ES-I3 (cell line): ENCODE data around the gene CFD.

ENCODE experiments used
- H3K36me3 ChIP-seq: 2 replicates; pipeline ENCODE4 v1.6.1; 2013; ENCODE audit warnings: mild to moderate bottlenecking, low read length, control low read depth, moderate library complexity; ENCODE audit not compliant: insufficient read depth
- H3K4me1 ChIP-seq: 2 replicates; pipeline ENCODE4 v1.6.1; 2013; ENCODE audit warnings: mild to moderate bottlenecking, control low read depth, low read length; ENCODE audit not compliant: insufficient read depth
- H3K9ac ChIP-seq: 2 replicates; pipeline ENCODE4 v1.6.1; 2013; ENCODE audit warnings: low read depth, mild to moderate bottlenecking, low read length, moderate library complexity
- H3K9me3 ChIP-seq: 2 replicates; pipeline ENCODE4 v1.6.1; 2013; ENCODE audit warnings: mild to moderate bottlenecking, low read length, moderate library complexity; ENCODE audit not compliant: control insufficient read depth, insufficient read depth

The CFD gene

DNA sequence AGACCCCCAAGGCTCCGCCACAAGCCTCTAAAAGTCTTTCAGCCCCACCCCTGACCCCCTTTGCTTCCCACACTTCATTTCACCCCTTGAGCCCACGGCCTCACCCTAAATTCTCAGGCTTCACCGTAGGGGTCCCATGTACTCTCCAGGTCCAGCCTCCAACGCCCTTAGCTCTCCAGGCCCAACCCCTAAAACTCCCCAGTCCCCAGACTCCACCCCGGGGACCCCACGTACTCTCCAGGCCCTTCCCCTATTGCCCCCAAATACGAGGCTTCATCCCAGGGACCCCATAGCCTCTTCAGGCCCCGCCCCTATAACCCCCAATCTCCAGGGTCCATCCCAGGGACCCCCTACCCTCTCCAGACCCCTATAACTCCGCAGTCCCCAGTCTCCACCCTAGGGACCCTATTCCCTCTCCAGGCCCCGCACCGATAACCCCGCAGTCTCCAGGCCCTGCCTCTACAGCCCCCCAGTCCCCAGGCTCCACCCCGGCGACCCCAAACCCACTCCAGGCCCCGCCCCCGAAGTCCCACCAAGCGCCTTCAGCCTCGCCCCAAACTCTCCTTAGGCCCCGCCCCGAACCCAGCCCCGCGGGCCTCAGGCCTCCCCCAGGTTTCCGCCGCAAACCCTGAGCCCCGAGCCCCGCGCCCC lies 32.9 kb downstream of the CFD start:
- Histone ChIP-seq H3K9me3 (no peaks in the 10 kb centered on the region), H3K4me1 (no peaks in the 10 kb centered on the region), H3K9ac (peak overlapping the region; percentile 66)

GRCh38 chr19:892894-893689 lies 33.6 kb downstream of the CFD start, which contains the start of the genes MED16 and RNU6-9:
Gene MED16 (minus strand): TSS chr19:893187. CDS start chr19:891131, 2,056 bp downstream.
Gene RNU6-9 (plus strand): TSS chr19:893484.
- Histone ChIP-seq H3K4me1 (no peaks in the 10 kb centered on the region), H3K9me3 (no peaks in the 10 kb centered on the region), H3K9ac (peak within 1 kb of the TSS; percentile 84), H3K36me3 (no peaks in the 10 kb centered on the region)

More for the DNA sequence above, 32.9 kb downstream of the CFD start:
- no peaks in the 10 kb centered on the region for H3K36me3 ChIP-seq

DNA sequence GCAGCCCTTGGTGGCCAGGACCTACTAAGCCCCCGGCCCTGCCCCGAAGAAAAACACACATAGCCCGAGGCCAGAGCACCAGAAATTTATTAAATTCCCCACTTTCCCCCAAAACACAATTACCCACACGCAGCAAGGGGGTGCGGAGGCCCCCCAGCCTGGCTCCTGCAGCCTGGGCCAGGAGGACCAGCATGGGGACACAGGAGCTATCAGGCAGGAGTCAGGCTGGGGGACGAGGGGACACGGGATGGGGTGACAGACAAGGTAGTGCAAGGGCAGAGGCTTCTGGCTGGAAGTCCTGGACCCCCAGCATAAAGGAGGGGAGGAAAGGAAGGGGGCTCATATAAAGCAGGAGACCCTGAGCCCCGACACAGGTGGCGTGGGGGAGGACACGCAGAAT lies 37.0 kb downstream of the CFD start:
- H3K9ac ChIP-seq, result no peak overlapping the region
- no peaks in the 10 kb centered on the region for H3K36me3 ChIP-seq
- H3K9me3 ChIP-seq, result no peaks in the 10 kb centered on the region
- no peaks in the 10 kb centered on the region; the same call in 1 of the 2 replicates for H3K4me1 ChIP-seq

DNA sequence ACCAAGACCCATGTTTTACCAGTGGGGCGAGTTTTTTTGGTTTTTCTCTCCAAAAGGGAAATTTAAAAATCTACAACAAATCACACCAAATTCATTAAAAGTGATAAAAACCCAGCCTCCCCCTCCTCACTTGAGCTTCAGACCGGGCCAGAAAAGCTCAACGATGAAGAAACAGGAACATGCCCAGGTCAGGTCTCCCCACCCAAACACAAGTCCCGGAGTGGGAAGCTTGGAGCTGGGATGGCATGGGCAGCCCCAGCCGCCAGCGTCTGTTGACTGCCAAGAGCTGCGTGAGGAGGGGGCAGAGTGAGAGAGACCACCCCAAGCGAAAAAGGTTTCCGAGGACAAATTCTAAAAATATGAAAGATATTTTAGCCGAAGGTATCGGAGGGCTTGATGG lies 37.5 kb downstream of the CFD start:
- Histone ChIP-seq H3K4me1 (no peaks in the 10 kb centered on the region; the same call in 1 of the 2 replicates), H3K9me3 (no peaks in the 10 kb centered on the region), H3K9ac (no peak overlapping the region), H3K36me3 (no peaks in the 10 kb centered on the region)

- Histone ChIP-seq H3K4me1 (no peaks in the 10 kb centered on the region; the same call in 1 of the 2 replicates), H3K36me3 (no peaks in the 10 kb centered on the region), H3K9ac (no peak overlapping the region), H3K9me3 (no peaks in the 10 kb centered on the region)
These were observed 38.1 kb downstream of the CFD start for GRCh38 chr19:897442-898039.

DNA sequence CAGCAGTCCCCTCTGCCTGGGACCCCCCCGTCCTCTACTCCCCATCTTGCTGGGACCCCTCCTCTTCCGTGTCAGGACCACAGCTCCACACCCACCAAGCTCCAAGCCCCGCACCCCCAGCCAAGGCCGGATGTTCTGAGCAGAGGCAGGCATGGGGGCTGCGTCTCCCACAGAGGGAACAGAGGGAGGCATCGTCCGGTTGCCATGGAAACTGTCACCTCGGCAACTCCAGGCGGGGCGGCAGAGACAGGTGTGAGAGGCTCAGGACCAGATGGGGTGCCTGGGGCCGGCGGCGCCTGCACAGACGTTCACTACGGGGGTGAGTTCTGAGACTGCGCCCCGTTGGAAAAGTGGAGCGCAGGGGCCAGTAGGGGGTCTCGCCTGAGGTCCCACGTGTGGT lies 39.2 kb downstream of the CFD start:
- no peak overlapping the region for H3K9ac ChIP-seq
- no peaks in the 10 kb centered on the region for H3K36me3 ChIP-seq
- no peaks in the 10 kb centered on the region; the same call in 1 of the 2 replicates for H3K4me1 ChIP-seq

DNA sequence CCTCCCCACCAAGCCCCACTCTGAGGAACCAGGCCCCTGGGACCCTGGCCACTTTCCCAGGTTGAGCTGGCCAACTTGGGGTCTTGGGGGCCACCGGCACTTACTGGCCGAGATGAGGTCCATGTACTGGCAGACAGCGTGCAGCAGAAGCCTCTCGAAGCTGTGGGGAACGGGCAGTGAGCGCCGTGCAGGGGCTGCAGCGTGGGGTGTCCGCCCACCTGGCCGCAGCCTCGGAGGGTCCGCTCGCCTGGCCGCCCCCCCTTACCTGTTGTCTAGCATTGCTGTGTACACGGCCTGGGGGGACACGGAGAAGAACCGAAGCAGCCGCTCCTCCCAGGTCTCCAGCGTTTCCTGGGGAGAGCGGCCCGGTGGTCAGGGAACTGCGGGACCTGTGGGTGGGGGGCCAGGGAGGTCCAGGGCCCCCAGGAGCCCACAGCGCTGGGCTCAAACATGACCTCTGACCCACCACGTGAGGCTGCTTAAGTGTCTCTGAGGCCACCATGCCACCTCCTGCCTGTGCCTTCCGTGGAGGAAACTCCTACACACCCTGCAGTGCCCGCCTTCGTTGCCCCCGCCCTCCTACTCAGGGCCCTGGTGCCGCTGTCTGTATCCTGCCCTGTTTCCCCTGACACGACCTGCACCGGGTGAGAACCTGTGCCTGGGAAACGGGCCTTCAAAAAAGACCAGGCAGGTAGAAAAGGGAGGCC lies 40.0 kb downstream of the CFD start:
- H3K4me1 ChIP-seq, result no peaks in the 10 kb centered on the region; the same call in 1 of the 2 replicates
- no peak overlapping the region for H3K9ac ChIP-seq
- no peaks in the 10 kb centered on the region for H3K9me3 ChIP-seq
- no peaks in the 10 kb centered on the region for H3K36me3 ChIP-seq

More for the DNA sequence above, 39.2 kb downstream of the CFD start:
- no peaks in the 10 kb centered on the region for H3K9me3 ChIP-seq

- Histone ChIP-seq H3K36me3 (no peaks in the 10 kb centered on the region), H3K4me1 (no peaks in the 10 kb centered on the region; the same call in 1 of the 2 replicates), H3K9me3 (no peaks in the 10 kb centered on the region), H3K9ac (no peak overlapping the region)
These were observed 40.5 kb downstream of the CFD start for GRCh38 chr19:900043-900301.

GRCh38 chr19:900302-901111 lies 41.0 kb downstream of the CFD start:
- Histone ChIP-seq H3K9me3 (no peaks in the 10 kb centered on the region), H3K9ac (no peak overlapping the region), H3K36me3 (no peaks in the 10 kb centered on the region), H3K4me1 (no peaks in the 10 kb centered on the region; the same call in 1 of the 2 replicates)

GRCh38 chr19:901216-902092 lies 42.0 kb downstream of the CFD start:
- H3K9ac ChIP-seq, result no peak overlapping the region
- H3K36me3 ChIP-seq, result no peaks in the 10 kb centered on the region
- no peaks in the 10 kb centered on the region; the same call in 1 of the 2 replicates for H3K4me1 ChIP-seq
- no peaks in the 10 kb centered on the region for H3K9me3 ChIP-seq

DNA sequence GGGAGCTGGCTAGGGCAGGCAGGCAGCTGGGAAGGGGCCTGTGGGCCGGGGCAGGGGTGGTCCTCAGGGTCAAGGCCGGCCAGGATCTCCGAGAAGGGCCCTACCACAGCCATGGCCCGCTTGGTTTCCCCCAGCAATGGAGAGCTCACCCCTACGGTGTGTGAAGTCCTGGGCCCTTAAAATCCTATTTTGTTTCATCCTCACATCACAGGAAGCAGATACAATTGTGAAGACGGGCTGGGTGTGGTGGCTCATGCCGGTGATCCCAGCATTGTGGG lies 42.6 kb downstream of the CFD start:
- Histone ChIP-seq H3K4me1 (no peaks in the 10 kb centered on the region; the same call in 1 of the 2 replicates), H3K9me3 (no peaks in the 10 kb centered on the region), H3K9ac (no peak overlapping the region), H3K36me3 (no peaks in the 10 kb centered on the region)

- H3K4me1 ChIP-seq, result no peaks in the 10 kb centered on the region; the same call in 1 of the 2 replicates
- no peaks in the 10 kb centered on the region for H3K36me3 ChIP-seq
- H3K9ac ChIP-seq, result no peak overlapping the region
- H3K9me3 ChIP-seq, result no peaks in the 10 kb centered on the region
These were observed 43.2 kb downstream of the CFD start for GRCh38 chr19:902446-903226.
